ENCODE measurements around the gene RILPL1.
"Not testable (repeated sequence)": the region's sequence is repeated elsewhere in the genome, so short reads cannot be mapped to it uniquely, and the experiment has no call there.

RILPL1 gene

GRCh38 chr12:123533672-123534643 is at the start of gene RILPL1:
Gene RILPL1 (minus strand): TSS chr12:123533719. CDS start chr12:123533482, 237 bp downstream.
- peak; percentile 15 to 32 for DNase-seq

- DNase-seq, result no peak
Measured at GRCh38 chr12:123580772-123581171, 47.3 kb upstream of the RILPL1 start.

GRCh38 chr12:123578829-123579228 is 45.3 kb upstream of the RILPL1 start:
- not testable (repeated sequence) for DNase-seq

- DNase-seq, result no peak
Measured at GRCh38 chr12:123578243-123578642, 44.7 kb upstream of the RILPL1 start.

- no peak for DNase-seq
Measured at GRCh38 chr12:123576611-123577010, 43.1 kb upstream of the RILPL1 start.

GRCh38 chr12:123573870-123574269 is 40.4 kb upstream of the RILPL1 start:
- no peak for DNase-seq

GRCh38 chr12:123572391-123572790 is 38.9 kb upstream of the RILPL1 start:
- no peak for DNase-seq

GRCh38 chr12:123571343-123571813 is 37.9 kb upstream of the RILPL1 start:
- DNase-seq, result no peak

- peak; percentile 24 to 33 for DNase-seq
Measured at GRCh38 chr12:123559468-123559867, 25.9 kb upstream of the RILPL1 start.

- DNase-seq, result not testable (repeated sequence)
Measured at GRCh38 chr12:123558487-123558886, 25.0 kb upstream of the RILPL1 start.

GRCh38 chr12:123554843-123555242 is 21.3 kb upstream of the RILPL1 start:
- DNase-seq, result not testable (repeated sequence)

GRCh38 chr12:123554136-123554535 is 20.6 kb upstream of the RILPL1 start:
- DNase-seq, result peak in 1 of 2 donors; percentile 36

- DNase-seq, result no peak
Measured at GRCh38 chr12:123550700-123551099, 17.2 kb upstream of the RILPL1 start.

- DNase-seq, result no peak
Measured at GRCh38 chr12:123548107-123548506, 14.6 kb upstream of the RILPL1 start.

- DNase-seq, result no peak
Measured at GRCh38 chr12:123546281-123546680, 12.8 kb upstream of the RILPL1 start.

GRCh38 chr12:123543541-123543940 is 10.0 kb upstream of the RILPL1 start:
- DNase-seq, result no peak

GRCh38 chr12:123540899-123541662 is 7.6 kb upstream of the RILPL1 start:
- no peak for DNase-seq

GRCh38 chr12:123535952-123536351 is 2.4 kb upstream of the RILPL1 start:
- DNase-seq, result not testable (repeated sequence)

- peak in 1 of 2 donors; percentile 6 for DNase-seq
Measured at GRCh38 chr12:123532808-123533649, 490 bp downstream of the RILPL1 start.

- DNase-seq, result peak; percentile 43 to 57
Measured at GRCh38 chr12:123532019-123532418, 1.5 kb downstream of the RILPL1 start.

GRCh38 chr12:123531091-123531490 is 2.4 kb downstream of the RILPL1 start:
- DNase-seq, result no peak

- DNase-seq, result peak in 1 of 2 donors; percentile 21
Measured at GRCh38 chr12:123530668-123531067, 2.9 kb downstream of the RILPL1 start.

Measured in inflammatory macrophage treated with lipopolysaccharide for 1 hour (primary cell).